Activated CD4-positive, CD25-positive, alpha-beta regulatory T cell treated with anti-CD3 and anti-CD28 coated beads, Interleukin-2, amount 50 U/mL, for 24 hours (primary cell): ENCODE results near the gene KIAA1755.
A peak's percentile ranks its signal among the peaks of the same experiment; 100 is the strongest.

Experiments used
- ATAC-seq, 2 donors: fragments of 150-1000 bp; cut with Tn5 transposase; one replicate each; pipeline ENCODE4 v1.10.0; 2021; ENCODE audit warnings: mild to moderate bottlenecking in 1 of 2, moderate library complexity in 1 of 2

The KIAA1755 gene

GRCh38 chr20:38231531-38232121, 28.9 kb downstream of the KIAA1755 start:
- ATAC-seq, result no peak

GRCh38 chr20:38230957-38231526, 29.5 kb downstream of the KIAA1755 start:
- no peak for ATAC-seq

GRCh38 chr20:38230253-38230551, 30.3 kb downstream of the KIAA1755 start:
- ATAC-seq, result no peak

GRCh38 chr20:38229376-38230252, 30.9 kb downstream of the KIAA1755 start:
- no peak for ATAC-seq

GRCh38 chr20:38228436-38228835, 32.1 kb downstream of the KIAA1755 start:
- no peak for ATAC-seq

GRCh38 chr20:38227420-38228360, 32.8 kb downstream of the KIAA1755 start:
- no peak for ATAC-seq

GRCh38 chr20:38226553-38226952, 34.0 kb downstream of the KIAA1755 start:
- ATAC-seq, result no peak

- ATAC-seq, result no peak
Measured at GRCh38 chr20:38225900-38226263, 34.7 kb downstream of the KIAA1755 start.

GRCh38 chr20:38225240-38225899, 35.2 kb downstream of the KIAA1755 start:
- no peak for ATAC-seq

GRCh38 chr20:38224531-38224930, 36.0 kb downstream of the KIAA1755 start:
- ATAC-seq, result no peak

GRCh38 chr20:38223743-38224100, 36.8 kb downstream of the KIAA1755 start:
- ATAC-seq, result no peak

- ATAC-seq, result no peak
Measured at GRCh38 chr20:38222923-38223742, 37.4 kb downstream of the KIAA1755 start.

- ATAC-seq, result no peak
Measured at GRCh38 chr20:38222231-38222922, 38.2 kb downstream of the KIAA1755 start.

GRCh38 chr20:38221119-38221589, 39.4 kb downstream of the KIAA1755 start:
- ATAC-seq, result peak; percentile 55 to 73

- no peak for ATAC-seq
Measured at GRCh38 chr20:38220587-38221118, 39.9 kb downstream of the KIAA1755 start.

GRCh38 chr20:38219006-38219950, 41.3 kb downstream of the KIAA1755 start:
- no peak for ATAC-seq

GRCh38 chr20:38218566-38218885, 42.0 kb downstream of the KIAA1755 start:
- ATAC-seq, result no peak

GRCh38 chr20:38217791-38218565, 42.6 kb downstream of the KIAA1755 start:
- ATAC-seq, result no peak
